Pancreas (tissue), 10 donors: ENCODE results near the gene ANKRD31. TPM values are rescaled to one million over a fixed set of nuclear protein-coding genes. Genes with fewer than 3 reads are reported as not detected.

Source experiments
- ATAC-seq, 4 donors: fragments of 200-7000 bp; cut with Tn5 transposase; one replicate each; pipeline versions ENCODE4 v1.8.0 to v1.9.1; 2020; ENCODE audit warnings: mild to moderate bottlenecking in 4 of 4, moderate library complexity in 4 of 4
- DNase-seq, 6 donors: peaks; one replicate each; pipeline ENCODE4 v3.0.0-alpha.2; 2020
- FAIRE-seq: peaks from 2 replicates; lab custom pipeline; 2012; peaks lifted over from hg19 to GRCh38; lab: Jason Lieb, UNC
- H3K27ac ChIP-seq, 4 donors: fragments of 200-600 bp; sonication (generic); 1 replicate in 3 of 4; 2 replicates in 1 of 4; pipeline versions ENCODE4 v1.5.0 to v1.8.0; 2020
- H3K27me3 ChIP-seq, 4 donors: fragments of 200-600 bp; one replicate each; pipeline ENCODE4 v1.8.0; 2021
- H3K36me3 ChIP-seq, 3 donors: fragments of 200-600 bp; sonication (generic) in 1 of 3; one replicate each; pipeline versions ENCODE4 v1.5.0 to v1.8.0; 2020 to 2021
- H3K4me1 ChIP-seq, 3 donors: fragments of 200-600 bp; one replicate each; pipeline ENCODE4 v1.8.0; 2021
- H3K4me3 ChIP-seq, 4 donors: fragments of 200-600 bp; sonication (generic) in 2 of 4; one replicate each; pipeline versions ENCODE4 v1.5.0 to v1.8.0; 2020 to 2021
- H3K9me3 ChIP-seq, 4 donors: fragments of 200-600 bp; one replicate each; pipeline ENCODE4 v1.8.0; 2021
- CTCF ChIP-seq, 4 donors: fragments of 200-600 bp; sonication (generic) in 3 of 4; IDR thresholded peaks; one replicate each; pipeline versions ENCODE4 v1.5.0 to v1.8.0; 2021; ENCODE audit warnings: antibody characterized with exemption in 4 of 4
- WGBS, 2 donors: extraction: QIAGEN DNeasy Blood & Tissue Kit; methylation state at CpG; one replicate each; pipeline ENCODE4 v1.1.7; 2013; 5-methylcytosine and 5-hydroxymethylcytosine counted together
- intact Hi-C, 3 donors: fragments of 100-400 bp; cut with DNase I; formaldehyde crosslinking; loops; one replicate each; pipeline versions ENCODE4 v1.11.1 to v1.14.2; 2022
- polyA plus RNA-seq, 2 donors: library from polyadenylated mRNA; stranded (reverse); fragments of 200-250 nt; gene quantifications; one replicate each; pipeline ENCODE4 v1.2.3, GENCODE V29; 2013
- total RNA-seq, 6 donors: library from RNA; stranded (reverse); fragmentation: NEBNext Ultra II Directional in 4 of 6; extraction: Animal tissue kit (Norgen Biotek cat#: 25700) in 4 of 6; gene quantifications; one replicate each; pipeline versions ENCODE4 v1.2.1 to v1.2.4, GENCODE V29; 2021 to 2023
- donor health status: healthy with polysubstance abuse.
- donor health status: DM: no; HTN: no; CAD: no; lungs with moderate emphysema.
- donor health status: DM: no; HTN: no; CAD: no.
- donor health status: control.
- donor health status: control.
- donor health status: Bipolar disorder and iron deficiency.
- donor health status: DM: yes; HTN: yes; CAD: no.
- donor health status: DM: no; HTN: no; CAD: no.
- donor health status: DM: no; HTN: no; CAD: no.
- donor health status: DM: yes; HTN: yes; CAD: no.

Gene ANKRD31
- total and polyA plus RNA-seq, 8 donors: 0.08 to 0.28 (median 0.18) TPM

GRCh38 chr5:75199071-75199470, 37.6 kb downstream of the ANKRD31 start:
- Histone ChIP-seq H3K27ac (no peak overlapping the region), H3K9me3 (no peaks in the 10 kb centered on the region), H3K27me3 (no peaks in the 10 kb centered on the region), H3K36me3 (no peaks in the 10 kb centered on the region), H3K4me3 (no peak overlapping the region), H3K4me1 (no peaks in the 10 kb centered on the region)
- ATAC-seq (no peak), DNase-seq (no peak), FAIRE-seq (no peak)
- WGBS, 2 donors: 92 to 95% methylated on average over 2 of the region's 2 CpGs
- no peak for TF ChIP-seq CTCF (IDR thresholded peaks at IDR 0.05)
- intact Hi-C loops: no loop called here

GRCh38 chr5:75197745-75198144, 38.9 kb downstream of the ANKRD31 start:
- no peak for TF ChIP-seq CTCF (IDR thresholded peaks at IDR 0.05)
- no peaks in the 10 kb centered on the region for H3K36me3 ChIP-seq
- H3K27ac ChIP-seq: no peak overlapping the region
- 94 to 97% methylated on average over 5 of the region's 5 CpGs for WGBS, 2 donors
- H3K4me1 ChIP-seq: no peaks in the 10 kb centered on the region
- ATAC-seq (no peak), FAIRE-seq (no peak), DNase-seq (no peak)
- no peaks in the 10 kb centered on the region for H3K27me3 ChIP-seq
- no peaks in the 10 kb centered on the region for H3K9me3 ChIP-seq
- intact Hi-C loops: no loop called here
- no peak overlapping the region for H3K4me3 ChIP-seq

- Histone ChIP-seq H3K4me3 (no peak overlapping the region), H3K4me1 (no peaks in the 10 kb centered on the region), H3K27me3 (no peaks in the 10 kb centered on the region), H3K27ac (no peak overlapping the region), H3K9me3 (peaks cover 0 to 3% (median 0%) of the 10 kb centered on the region in 4 donors), H3K36me3 (no peaks in the 10 kb centered on the region)
- whole genome bisulfite sequencing, 2 donors: 87 to 90% methylated on average over 6 of the region's 6 CpGs
- FAIRE-seq (no peak), DNase-seq (no peak), ATAC-seq (no peak)
- no peak for TF ChIP-seq CTCF (IDR thresholded peaks at IDR 0.05)
- intact Hi-C loops: no loop called here
Measured at GRCh38 chr5:75192804-75193203, 43.9 kb downstream of the ANKRD31 start.

- ATAC-seq: no peak
- DNase-seq: no peak
- no peaks in the 10 kb centered on the region for H3K4me1 ChIP-seq
- no peak overlapping the region for H3K27ac ChIP-seq
- no peak overlapping the region for H3K4me3 ChIP-seq
- no peaks in the 10 kb centered on the region for H3K36me3 ChIP-seq
- H3K9me3 ChIP-seq: peaks cover 0 to 3% (median 0%) of the 10 kb centered on the region in 4 donors
- H3K27me3 ChIP-seq: no peaks in the 10 kb centered on the region
- intact Hi-C loops: no loop called here
- TF ChIP-seq CTCF (IDR thresholded peaks at IDR 0.05): no peak
- no peak for FAIRE-seq
Measured at GRCh38 chr5:75192264-75192663, 44.4 kb downstream of the ANKRD31 start.

- ATAC-seq: no peak
- no peaks in the 10 kb centered on the region for H3K27me3 ChIP-seq
- no peak for TF ChIP-seq CTCF (IDR thresholded peaks at IDR 0.05)
- no peak overlapping the region for H3K27ac ChIP-seq
- FAIRE-seq: no peak
- H3K4me1 ChIP-seq: no peaks in the 10 kb centered on the region
- peaks cover 0 to 3% (median 0%) of the 10 kb centered on the region in 4 donors for H3K9me3 ChIP-seq
- H3K36me3 ChIP-seq: no peaks in the 10 kb centered on the region
- 97% methylated on average over 3 of the region's 3 CpGs for WGBS, 2 donors
- no peak for DNase-seq
- intact Hi-C loops: no loop called here
- H3K4me3 ChIP-seq: no peak overlapping the region
Measured at GRCh38 chr5:75190227-75190626, 46.5 kb downstream of the ANKRD31 start.
